HEK293T (cell line): ENCODE results near the gene TNPO3.

Source experiments
- CTCF ChIA-PET: fragments of 350-600 bp; formaldehyde crosslinking; extraction: SDS; loops from one replicate; lab custom pipeline; 2021; ENCODE audit warnings: antibody characterized with exemption, inconsistent platforms; lab: Yijun Ruan, JAX
- POLR2A ChIA-PET: fragments of 350-600 bp; formaldehyde crosslinking; extraction: SDS; loops from one replicate; lab custom pipeline; 2020; ENCODE audit warnings: antibody characterized with exemption, inconsistent platforms; lab: Yijun Ruan, JAX
- DNase-seq: peaks from one replicate; pipeline ENCODE4 v3.0.0; 2012; ENCODE audit warnings: mixed read lengths; ENCODE audit errors: extremely low spot score
- ARNT ChIP-seq: fragments of 450-650 bp; IDR thresholded peaks from 2 replicates; pipeline ENCODE4 v1.6.1; 2017; ENCODE audit warnings: mild to moderate bottlenecking
- BHLHE40 ChIP-seq: fragments of 450-650 bp; IDR thresholded peaks from 2 replicates; pipeline ENCODE4 v1.6.1; 2016; ENCODE audit warnings: mild to moderate bottlenecking, moderate library complexity, borderline replicate concordance
- CTBP1 ChIP-seq: fragments of 450-650 bp; IDR thresholded peaks from 2 replicates; pipeline ENCODE4 v1.6.1; 2016; ENCODE audit warnings: borderline replicate concordance
- ELF4 ChIP-seq: fragments of 450-650 bp; IDR thresholded peaks from 2 replicates; pipeline ENCODE4 v1.6.1; 2017; ENCODE audit warnings: antibody characterized with exemption
- FOXA1 ChIP-seq: fragments of 450-650 bp; IDR thresholded peaks from 2 replicates; pipeline ENCODE4 v1.6.1; 2016; ENCODE audit warnings: mild to moderate bottlenecking
- FOXK2 ChIP-seq: fragments of 450-650 bp; IDR thresholded peaks from 2 replicates; pipeline ENCODE4 v1.6.1; 2016; ENCODE audit warnings: mild to moderate bottlenecking
- FOXM1 ChIP-seq: fragments of 450-650 bp; IDR thresholded peaks from 2 replicates; pipeline ENCODE4 v1.6.1; 2017; ENCODE audit warnings: mild to moderate bottlenecking, borderline replicate concordance
- HDGF ChIP-seq: fragments of 450-650 bp; IDR thresholded peaks from 2 replicates; pipeline ENCODE4 v1.6.1; 2017; ENCODE audit warnings: antibody characterized with exemption, borderline replicate concordance
- L3MBTL2 ChIP-seq: fragments of 450-650 bp; conservative IDR thresholded peaks from 2 replicates; pipeline ENCODE4 v1.6.1; 2016; ENCODE audit warnings: mild to moderate bottlenecking
- LEF1 ChIP-seq: fragments of 450-650 bp; IDR thresholded peaks from 2 replicates; pipeline ENCODE4 v1.6.1; 2017; ENCODE audit warnings: mild to moderate bottlenecking, borderline replicate concordance
- NFRKB ChIP-seq: fragments of 450-650 bp; IDR thresholded peaks from 2 replicates; pipeline ENCODE4 v1.6.1; 2016; ENCODE audit warnings: mild to moderate bottlenecking, moderate library complexity
- PKNOX1 ChIP-seq: fragments of 450-650 bp; IDR thresholded peaks from 2 replicates; pipeline ENCODE4 v1.6.1; 2016
- SP1 ChIP-seq: fragments of 450-650 bp; IDR thresholded peaks from 2 replicates; pipeline ENCODE4 v1.6.1; 2017
- SUZ12 ChIP-seq: fragments of 450-650 bp; IDR thresholded peaks from 2 replicates; pipeline ENCODE4 v1.6.1; 2016; ENCODE audit warnings: mild to moderate bottlenecking
- TARDBP ChIP-seq: fragments of 450-650 bp; IDR thresholded peaks from 2 replicates; pipeline ENCODE4 v1.6.1; 2016
- ZNF384 ChIP-seq: fragments of 450-650 bp; IDR thresholded peaks from 2 replicates; pipeline ENCODE4 v1.6.1; 2016

Gene TNPO3

GRCh38 chr7:128974241-128974934, 80.5 kb downstream of the TNPO3 start:
- TF ChIP-seq PKNOX1 (no peak), FOXM1 (no peak), BHLHE40 (no peak), SP1 (no peak), HDGF (no peak), CTBP1 (no peak), FOXA1 (no peak), NFRKB (no peak), SUZ12 (no peak), L3MBTL2 (no peak), FOXK2 (no peak), ZNF384 (no peak), TARDBP (no peak), ARNT (no peak), ELF4 (no peak), LEF1 (no peak)
- CTCF ChIA-PET: interaction anchor here (0.5 kb wide), 1 partner anchor 26 kb away, joined by 7 read pairs; no protein-coding TSS in a partner anchor
- POLR2A ChIA-PET: no interaction called here
- DNase-seq: no peak

GRCh38 chr7:128968624-128969023, 86.3 kb downstream of the TNPO3 start:
- no peak for DNase-seq
- POLR2A ChIA-PET: interaction anchor here (0.6 to 1.1 kb wide), 2 partner anchors 10 to 86 kb away, joined by 3 to 4 read pairs; partner anchors contain the start of gene TNPO3
- TF ChIP-seq NFRKB (no peak), SUZ12 (no peak), PKNOX1 (no peak), FOXK2 (no peak), FOXM1 (no peak), HDGF (no peak), CTBP1 (no peak)
- CTCF ChIA-PET: no interaction called here

DNA sequence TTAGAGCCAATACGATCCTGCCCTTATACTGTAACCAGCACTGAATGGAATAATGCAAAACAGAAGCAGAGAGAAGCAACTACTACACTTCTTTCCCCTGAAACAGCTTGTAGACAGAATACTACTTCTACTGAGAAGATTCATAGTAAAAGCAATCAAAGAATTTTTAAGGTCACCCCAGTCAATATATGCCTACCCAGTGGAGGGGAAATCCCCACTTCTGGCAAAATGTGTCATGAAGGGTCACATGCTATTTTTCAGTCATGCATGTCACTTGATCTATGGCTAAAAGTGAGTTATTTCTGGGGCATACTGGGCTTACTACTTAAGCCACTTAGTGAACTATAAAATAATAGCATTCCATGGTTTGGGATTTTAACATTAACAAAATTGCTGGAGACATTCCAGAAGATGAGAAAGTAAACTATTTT, 91.6 kb downstream of the TNPO3 start:
- TF ChIP-seq BHLHE40 (no peak), SUZ12 (no peak), LEF1 (no peak), HDGF (no peak), FOXK2 (no peak), ELF4 (no peak), CTBP1 (no peak), ZNF384 (no peak), ARNT (no peak), NFRKB (no peak), TARDBP (no peak), FOXA1 (no peak)
- no peak for DNase-seq
- CTCF ChIA-PET: no interaction called here
- POLR2A ChIA-PET: no interaction called here

DNA sequence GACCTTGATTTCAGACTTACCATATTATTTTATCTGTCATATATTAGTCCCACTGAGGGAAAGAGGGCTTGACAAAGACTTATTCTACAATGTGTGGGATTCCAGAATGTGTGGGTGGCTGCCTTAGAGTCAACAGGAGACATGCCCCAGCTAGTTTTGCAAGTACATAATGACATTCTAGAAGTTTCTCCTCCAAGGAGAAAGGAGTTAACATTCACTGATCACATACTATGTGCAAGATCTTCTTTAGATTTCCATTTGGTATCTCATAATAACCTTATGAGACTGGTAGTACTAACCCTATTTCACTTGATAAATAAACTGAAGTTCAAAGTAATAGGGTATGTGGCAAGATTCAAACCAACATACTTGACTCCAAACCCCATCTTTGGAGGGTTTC, 92.0 kb downstream of the TNPO3 start:
- DNase-seq: no peak
- TF ChIP-seq L3MBTL2 (no peak), TARDBP (no peak), LEF1 (no peak), ZNF384 (no peak), SUZ12 (no peak), PKNOX1 (no peak), FOXA1 (no peak), BHLHE40 (no peak)
- ChIA-PET CTCF (no interaction called here), POLR2A (no interaction called here)

GRCh38 chr7:128961030-128961659, 93.8 kb downstream of the TNPO3 start:
- no peak for DNase-seq
- TF ChIP-seq L3MBTL2 (no peak), FOXA1 (no peak), ARNT (no peak), SUZ12 (no peak), LEF1 (no peak), PKNOX1 (no peak), CTBP1 (no peak), NFRKB (no peak), FOXM1 (no peak), ELF4 (no peak), ZNF384 (no peak), HDGF (no peak), FOXK2 (no peak), BHLHE40 (no peak), SP1 (no peak), TARDBP (no peak)
- POLR2A ChIA-PET: no interaction called here
- CTCF ChIA-PET: no interaction called here
